K562 (cell line): ENCODE results near the gene HOXB7. TPM values are rescaled to one million over a fixed set of nuclear protein-coding genes. Genes with fewer than 3 reads are reported as not detected.

ENCODE experiments used
- CEBPG ChIP-seq, 3 experiments: fragments of 200-800 bp in 1 of 3; sonication (Bioruptor generic) in 1 of 3; sonication (generic) in 1 of 3; formaldehyde crosslinking in 1 of 3; IDR thresholded peaks in 2 of 3; conservative IDR thresholded peaks in 1 of 3; 2 replicates each; pipeline versions ENCODE4 v1.6.1 to v1.8.0; 2016 to 2022; ENCODE audit warnings: missing compliant biosample characterization in 2 of 3, missing genetic modification characterization in 2 of 3, mild to moderate bottlenecking in 1 of 3, missing genetic modification reagents in 1 of 3
- CREB3 ChIP-seq: fragments of 450-650 bp; conservative IDR thresholded peaks from 2 replicates; pipeline ENCODE4 v1.6.1; 2016; ENCODE audit warnings: missing genetic modification characterization, low read depth, mild to moderate bottlenecking, missing compliant biosample characterization, moderate library complexity
- MAX ChIP-seq: sonication (generic); formaldehyde crosslinking; IDR thresholded peaks from 2 replicates; pipeline ENCODE4 v1.9.0; 2022; ENCODE audit warnings: mild to moderate bottlenecking, missing genetic modification reagents
- MGA ChIP-seq: fragments of 450-650 bp; IDR thresholded peaks from 2 replicates; pipeline ENCODE4 v1.6.1; 2016; ENCODE audit warnings: mild to moderate bottlenecking, moderate library complexity
- SRF ChIP-seq, 2 experiments: fragments of 250-450, 450-650 bp in 1 of 2; sonication (Bioruptor Pico) in 1 of 2; sonication (generic) in 1 of 2; formaldehyde crosslinking; IDR thresholded peaks; 2 replicates each; pipeline versions ENCODE4 v1.5.0 to v1.5.1; 2020 to 2022; ENCODE audit warnings: mild to moderate bottlenecking in 1 of 2, missing genetic modification reagents in 1 of 2
- ZNF197 ChIP-seq: fragments of 200-800 bp; sonication (Bioruptor generic); IDR thresholded peaks from 2 replicates; pipeline ENCODE4 v1.6.1; 2016; ENCODE audit warnings: low read depth, missing genetic modification characterization, missing compliant biosample characterization
- ZNF280A ChIP-seq: fragments of 450-650 bp; IDR thresholded peaks from 2 replicates; pipeline ENCODE4 v1.6.1; 2018; ENCODE audit warnings: mild to moderate bottlenecking, low read depth; ENCODE audit not compliant: partially characterized antibody
- polyA plus RNA-seq, 8 experiments: library from polyadenylated mRNA; depleted of rRNA in 4 of 8; stranded (reverse) in 5 of 8; unstranded in 3 of 8; fragments of >200 nt; fragmentation: Nextera tagmentation in 2 of 8; fragmentation: Illumina TruSeq in 1 of 8; extraction: Ambion mirVana in 2 of 8; extraction: Trizol in 1 of 8; gene quantifications; 2 replicates each; pipeline versions ENCODE4 v1.2.1 to v1.2.3, GENCODE V29; 2011 to 2014; ENCODE audit warnings: inconsistent platforms in 1 of 8, missing spikeins in 1 of 8
- total RNA-seq, 7 experiments: library from RNA; depleted of rRNA in 6 of 7; stranded (reverse); fragments of >200 nt in 6 of 7; fragmentation: Illumina TruSeq in 2 of 7; extraction: Trizol in 2 of 7; gene quantifications; 2 replicates each; pipeline versions ENCODE4 v1.2.1 to v1.2.3, GENCODE V29; 2011 to 2021; ENCODE audit warnings: low replicate concordance in 1 of 7

The HOXB7 gene
- total and polyA plus RNA-seq, 9 of the 15 experiments (the other 6 are each of a cell fraction or from before 2014, with no cell fraction given): 5.5 to 16.7 (median 8.3) TPM

- TF ChIP-seq CEBPG (CRISPR knock-in tag; IDR thresholded peaks at IDR 0.05) (no peak), CEBPG (tag; conservative IDR thresholded peaks at IDR 0.05 in 1 of 2, IDR thresholded peaks at IDR 0.05 in 1 of 2) (0 out of 4 replicates have a peak, but pooled peaks of 1 of the 2 experiments have one; percentile 13), MAX (CRISPR knock-in tag) (peak; percentile 36; the same call in 1 of the 2 replicates), CREB3 (tag) (no peak), MGA (peak; percentile 60), ZNF197 (0 out of 2 replicates have a peak, but pooled peaks have one; percentile 47), ZNF280A (no peak), SRF (CRISPR knock-in tag; IDR thresholded peaks at IDR 0.05) (peak in 1 of 2 experiments; percentile 51; a peak in 1 of 4 replicates)
Observed at GRCh38 chr17:48627623-48628521, 17.1 kb upstream of the HOXB7 start (continued).
